ENCODE results near the gene RPL32. TPM values are rescaled to one million over a fixed set of nuclear protein-coding genes. Genes with fewer than 3 reads are reported as not detected.

The RPL32 gene
- total and polyA plus RNA-seq, 2 donors (not counting 3 experiments of a cell fraction or from before 2014, with no cell fraction given), result 1,075 to 1,588 TPM

- FAIRE-seq (no peak), DNase-seq (ENCODE audit: low read depth, low spot score) (no peak)
- ChIA-PET POLR2A (interaction anchor here (1.2 kb wide), 1 partner anchor 8 kb away, joined by 3 read pairs; no protein-coding TSS in a partner anchor), CTCF (interaction anchor here (1.2 to 1.4 kb wide), 3 partner anchors 9 to 177 kb away, joined by 3 read pairs; no protein-coding TSS in a partner anchor)
- Histone ChIP-seq H3K4me1 (ENCODE audit: control insufficient read depth, extremely low read depth, insufficient read depth, low read length) (peaks cover 8% of the 10 kb centered on the region), H3K79me2 (ENCODE audit: control insufficient read depth, insufficient read depth, low read length) (no peaks in the 10 kb centered on the region), H3K9ac (replicated peaks; ENCODE audit: extremely low read depth, insufficient read depth, low read length) (no peak overlapping the region), H3K4me3 (replicated peaks in 1 of 3; ENCODE audit: insufficient read depth in 1 of 3, low read depth in 1 of 3, low read length in 3 of 3) (no peak overlapping the region), H3K27ac (ENCODE audit: insufficient read depth, low read depth, low read length) (no peak overlapping the region), H3K36me3 (ENCODE audit: control insufficient read depth in 2 of 2, extremely low read depth in 1 of 2, insufficient read depth in 2 of 2, low read length in 2 of 2) (no peaks in the 10 kb centered on the region), H3K27me3 (ENCODE audit: control insufficient read depth in 2 of 2, insufficient read depth in 2 of 2, low read length in 2 of 2) (no peaks in the 10 kb centered on the region), H3K9me3 (replicated peaks; ENCODE audit: control insufficient read depth, insufficient read depth, low read length) (no peaks in the 10 kb centered on the region), H2AFZ (ENCODE audit: low read depth, low read length) (no peak overlapping the region), H3K9me1 (replicated peaks; ENCODE audit: control insufficient read depth, extremely low read depth, insufficient read depth, low read length) (no peaks in the 10 kb centered on the region), H4K20me1 (replicated peaks; ENCODE audit: control insufficient read depth, extremely low read depth, insufficient read depth, low read length) (no peaks in the 10 kb centered on the region), H3K4me2 (ENCODE audit: insufficient read depth, low read length) (no peak overlapping the region)
- intact Hi-C loops (cut with micrococcal nuclease) (no loop called here), dilution Hi-C loops (cut with MboI; ENCODE audit: extremely low pct_ligation_motif_present, low sequenced_read_pairs) (no loop called here)
- no peak for TF ChIP-seq JUN (IDR thresholded peaks at IDR 0.05; ENCODE audit: borderline replicate concordance, insufficient read depth, insufficient read length, low read depth)
- TF ChIP-seq EZH2 (IDR thresholded peaks at IDR 0.05; ENCODE audit: borderline replicate concordance, low read depth, low read length, severe bottlenecking), result no peak
- no peak for TF ChIP-seq POLR2AphosphoS5 (IDR thresholded peaks at IDR 0.05; ENCODE audit: insufficient read depth, low read depth, low read length)
- TF ChIP-seq POLR2A (IDR thresholded peaks at IDR 0.05; ENCODE audit: low read depth, low read length), result no peak
- no peak for TF ChIP-seq FOS (IDR thresholded peaks at IDR 0.05; ENCODE audit: borderline replicate concordance, insufficient read depth, low read length)
- TF ChIP-seq, protein P1, sequence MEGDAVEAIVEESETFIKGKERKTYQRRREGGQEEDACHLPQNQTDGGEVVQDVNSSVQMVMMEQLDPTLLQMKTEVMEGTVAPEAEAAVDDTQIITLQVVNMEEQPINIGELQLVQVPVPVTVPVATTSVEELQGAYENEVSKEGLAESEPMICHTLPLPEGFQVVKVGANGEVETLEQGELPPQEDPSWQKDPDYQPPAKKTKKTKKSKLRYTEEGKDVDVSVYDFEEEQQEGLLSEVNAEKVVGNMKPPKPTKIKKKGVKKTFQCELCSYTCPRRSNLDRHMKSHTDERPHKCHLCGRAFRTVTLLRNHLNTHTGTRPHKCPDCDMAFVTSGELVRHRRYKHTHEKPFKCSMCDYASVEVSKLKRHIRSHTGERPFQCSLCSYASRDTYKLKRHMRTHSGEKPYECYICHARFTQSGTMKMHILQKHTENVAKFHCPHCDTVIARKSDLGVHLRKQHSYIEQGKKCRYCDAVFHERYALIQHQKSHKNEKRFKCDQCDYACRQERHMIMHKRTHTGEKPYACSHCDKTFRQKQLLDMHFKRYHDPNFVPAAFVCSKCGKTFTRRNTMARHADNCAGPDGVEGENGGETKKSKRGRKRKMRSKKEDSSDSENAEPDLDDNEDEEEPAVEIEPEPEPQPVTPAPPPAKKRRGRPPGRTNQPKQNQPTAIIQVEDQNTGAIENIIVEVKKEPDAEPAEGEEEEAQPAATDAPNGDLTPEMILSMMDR (IDR thresholded peaks at IDR 0.05; ENCODE audit: extremely low read depth in 1 of 2, insufficient read depth in 1 of 2, low read depth in 1 of 2, low read length in 2 of 2), result no peak
- TF ChIP-seq MAX (IDR thresholded peaks at IDR 0.05; ENCODE audit: insufficient read depth, insufficient read length), result no peak
- no peak for TF ChIP-seq MYC (IDR thresholded peaks at IDR 0.05; ENCODE audit: low read depth, low read length)
- no peak for TF ChIP-seq GATA2 (IDR thresholded peaks at IDR 0.05; ENCODE audit: insufficient read depth, insufficient read length, low read depth, low read length)
- BruUV-seq (replicated peaks), result no TSS peak
Measured at GRCh38 chr3:12807066-12807465, 34.3 kb downstream of the RPL32 start.

Data from endothelial cell of umbilical vein (primary cell).